Heart left ventricle (tissue), 16 donors: Measurements from ENCODE around the gene SMAD9. TPM values are rescaled to one million over a fixed set of nuclear protein-coding genes. Genes with fewer than 3 reads are reported as not detected.

Source experiments
- ATAC-seq, 4 donors: fragments of 200-7000 bp; cut with Tn5 transposase; one replicate each; pipeline ENCODE4 v1.9.1; 2020 to 2022; ENCODE audit warnings: moderate library complexity in 4 of 4, mild to moderate bottlenecking in 3 of 4, moderate number of reproducible peaks in 1 of 4
- DNase-seq, 5 donors: peaks; one replicate each; pipeline ENCODE4 v3.0.0-alpha.2; 2020
- H3K27ac ChIP-seq, 12 donors: fragments of 200-600 bp; sonication (generic) in 4 of 12; one replicate each; pipeline versions ENCODE4 v1.5.0 to v1.8.0; 2016 to 2022; ENCODE audit warnings: mild to moderate bottlenecking in 2 of 12
- H3K27me3 ChIP-seq, 9 donors: fragments of 200-600 bp; sonication (generic) in 2 of 9; one replicate each; pipeline versions ENCODE4 v1.5.1 to v1.8.0; 2016 to 2022; ENCODE audit warnings: mild to moderate bottlenecking in 3 of 9
- H3K36me3 ChIP-seq, 9 donors: fragments of 200-600 bp; sonication (generic) in 2 of 9; one replicate each; pipeline versions ENCODE4 v1.5.0 to v1.8.0; 2018 to 2022; ENCODE audit warnings: mild to moderate bottlenecking in 2 of 9
- H3K4me1 ChIP-seq, 12 donors: fragments of 200-600 bp; sonication (generic) in 4 of 12; one replicate each; pipeline versions ENCODE4 v1.5.0 to v1.8.0; 2016 to 2022; ENCODE audit warnings: mild to moderate bottlenecking in 3 of 12
- H3K4me3 ChIP-seq, 12 donors: fragments of 200-600 bp; sonication (generic) in 4 of 12; one replicate each; pipeline versions ENCODE4 v1.5.0 to v1.8.0; 2017 to 2022; ENCODE audit warnings: mild to moderate bottlenecking in 9 of 12, moderate library complexity in 4 of 12
- H3K9me3 ChIP-seq, 12 donors: fragments of 200-600 bp; sonication (generic) in 4 of 12; one replicate each; pipeline versions ENCODE4 v1.5.0 to v1.8.0; 2016 to 2022; ENCODE audit warnings: mild to moderate bottlenecking in 1 of 12
- POLR2A ChIP-seq, 2 donors: fragments of 450-650 bp; IDR thresholded peaks; one replicate each; pipeline ENCODE4 v1.6.1; 2017; ENCODE audit warnings: antibody characterized with exemption in 2 of 2, mild to moderate bottlenecking in 2 of 2, moderate library complexity in 2 of 2
- WGBS, 4 donors: extraction: QIAGEN DNeasy Blood & Tissue Kit in 2 of 4; methylation state at CpG; one replicate each; pipeline versions ENCODE4 v1.1.5 to v1.1.7; 2013 to 2018; 5-methylcytosine and 5-hydroxymethylcytosine counted together
- intact Hi-C, 10 donors: fragments of 100-400 bp; cut with DNase I; formaldehyde crosslinking; loops; one replicate each; pipeline versions ENCODE4 v1.11.1 to v1.14.2; 2022
- long read RNA-seq, 3 donors: library from polyadenylated mRNA; unstranded; transcript quantifications; one replicate each; pipeline ENCODE4 v2.0.0, GENCODE V29; 2020 to 2021
- polyA plus RNA-seq, 2 donors: library from polyadenylated mRNA; stranded (reverse); fragments of 200-250 nt; gene quantifications; one replicate each; pipeline ENCODE4 v1.2.3, GENCODE V29; 2013
- total RNA-seq, 9 donors: library from RNA; depleted of rRNA in 2 of 9; stranded (reverse); fragments of >200 nt in 2 of 9; fragmentation: NEBNext Ultra II Directional in 3 of 9; extraction: Animal tissue kit (Norgen Biotek cat#: 25700) in 3 of 9; gene quantifications; one replicate each; pipeline versions ENCODE4 v1.1.0 to v1.2.4, GENCODE V29; 2016 to 2023
- TF ChIP-seq, protein P1 (sequence below), 12 donors: fragments of 200-600 bp; sonication (generic) in 4 of 12; IDR thresholded peaks; one replicate each; pipeline versions ENCODE4 v1.5.0 to v1.8.0; 2018 to 2022; ENCODE audit warnings: antibody characterized with exemption in 12 of 12, mild to moderate bottlenecking in 5 of 12
- donor health status: ischemic (EF 13 %, LVEDD 7.1; RV severe dilation, severe dysfunction).
- donor health status: healthy with polysubstance abuse.
- donor health status: DM: no; HTN: yes; CAD: no.
- donor health status: DM: no; HTN: no; CAD: no.
- donor health status: ischemic (EF 25% LVEDD 6.9; RV normal size, moderate dysfunction).
- donor health status: ischemic (EF 25% LVEDD 5.7; RV mildly dilated, moderate dysfunction).
- donor health status: healthy.
- donor health status: DM: yes; HTN: yes; CAD: no.
- donor health status: ischemic (EF 35%, LVEDD 5.7; RV mildly dilated, moderate dysfunction).
- donor health status: nonischemic (EF 11% LVEDD 7.7; RV severe dilation, severe dysfunction).
- donor health status: DM: yes; HTN: yes; CAD: no.
- donor health status: PGD.
- donor health status: ischemic (EF 29% LVEDD 5.4; RV normal size, mild dysfunction).
- donor health status: nonischemic (EF 23%, LVEDD 6.1; RV moderate dilation, normal function).

Gene SMAD9
- total RNA-seq = 10 to 100 TPM in 1 of 9 donors, 1 to 10 TPM in 8; 2.2 to 10.4 (median 4.9) TPM
- 1 to 10 TPM in 1 of 2 donors, under 1 TPM in 1; 0.91 to 2.1 TPM for polyA plus RNA-seq
- long read RNA-seq, donor 1, partial matches to known transcripts = 0 of 4 reads
- long read RNA-seq, donor 1, other reads (novel, unspliced or antisense) = 4 of 4 reads
- long read RNA-seq, donor 2, full-length matches to known transcripts = 1 of 5 reads
- long read RNA-seq, donor 2, partial matches to known transcripts = 2 of 5 reads
- long read RNA-seq, donor 2, other reads (novel, unspliced or antisense) = 2 of 5 reads
- long read RNA-seq, donor 3, full-length matches to known transcripts = 1 of 3 reads
- long read RNA-seq, donor 3, partial matches to known transcripts = 0 of 3 reads
- long read RNA-seq, donor 3, other reads (novel, unspliced or antisense) = 2 of 3 reads

DNA sequence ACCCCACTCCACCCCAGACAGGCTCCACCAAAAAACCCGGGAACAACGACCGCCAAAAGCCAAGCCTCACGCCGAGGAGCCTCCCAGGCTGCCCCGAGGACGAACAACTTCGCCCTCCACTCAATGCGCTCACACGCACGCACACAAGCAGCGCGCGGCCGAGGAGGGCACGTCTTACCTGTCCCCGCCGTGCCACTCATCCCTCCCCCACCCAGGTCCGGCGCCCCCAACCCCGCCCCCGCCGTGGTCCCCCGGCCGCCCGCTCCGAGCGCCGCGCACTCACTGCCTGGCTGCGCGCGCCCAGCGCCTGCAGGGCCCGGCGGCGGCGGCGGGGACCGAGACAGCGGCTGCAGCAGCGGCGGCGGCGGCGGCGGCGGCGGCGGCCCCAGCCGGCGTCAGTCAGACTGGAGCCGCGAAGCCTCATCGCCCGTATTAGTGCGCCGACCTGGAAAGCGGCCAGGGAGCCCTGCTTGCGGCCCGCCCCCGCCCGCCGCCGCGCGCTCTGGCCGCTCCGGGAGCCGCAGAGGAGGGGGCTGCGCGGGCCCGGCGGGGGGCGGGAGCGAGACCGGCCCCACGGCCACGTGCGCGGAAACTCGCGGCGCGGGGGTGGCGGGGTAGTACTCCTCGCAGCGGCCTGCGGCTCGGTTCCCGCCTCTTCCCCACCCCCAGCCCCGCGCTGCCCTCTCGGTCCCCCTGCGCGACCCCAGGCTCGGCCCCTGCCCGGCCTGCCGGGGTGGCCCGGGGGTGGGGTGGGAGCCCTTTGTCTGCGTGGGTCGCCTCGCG, at the start of gene SMAD9:
SMAD9 (minus strand) TSS at position 406 of the 783 bp plus-strand sequence. CDS start 40,549 bp downstream, outside the sequence.
- Histone ChIP-seq H3K9me3 (no peaks in the 10 kb centered on the region), H3K27me3 (peaks cover 0 to 16% (median 0%) of the 10 kb centered on the region in 9 donors), H3K4me3 (peak within 1 kb of the TSS; percentile 49 to 85 (median 68)), H3K4me1 (peaks cover 0 to 27% (median 4%) of the 10 kb centered on the region in 12 donors), H3K36me3 (no peaks in the 10 kb centered on the region), H3K27ac (peak within 1 kb of the TSS; percentile 48 to 87 (median 62))
- ATAC-seq (peak; percentile 53 to 85 (median 80)), DNase-seq (peak; percentile 85 to 87 (median 86))
- TF ChIP-seq, protein P1, sequence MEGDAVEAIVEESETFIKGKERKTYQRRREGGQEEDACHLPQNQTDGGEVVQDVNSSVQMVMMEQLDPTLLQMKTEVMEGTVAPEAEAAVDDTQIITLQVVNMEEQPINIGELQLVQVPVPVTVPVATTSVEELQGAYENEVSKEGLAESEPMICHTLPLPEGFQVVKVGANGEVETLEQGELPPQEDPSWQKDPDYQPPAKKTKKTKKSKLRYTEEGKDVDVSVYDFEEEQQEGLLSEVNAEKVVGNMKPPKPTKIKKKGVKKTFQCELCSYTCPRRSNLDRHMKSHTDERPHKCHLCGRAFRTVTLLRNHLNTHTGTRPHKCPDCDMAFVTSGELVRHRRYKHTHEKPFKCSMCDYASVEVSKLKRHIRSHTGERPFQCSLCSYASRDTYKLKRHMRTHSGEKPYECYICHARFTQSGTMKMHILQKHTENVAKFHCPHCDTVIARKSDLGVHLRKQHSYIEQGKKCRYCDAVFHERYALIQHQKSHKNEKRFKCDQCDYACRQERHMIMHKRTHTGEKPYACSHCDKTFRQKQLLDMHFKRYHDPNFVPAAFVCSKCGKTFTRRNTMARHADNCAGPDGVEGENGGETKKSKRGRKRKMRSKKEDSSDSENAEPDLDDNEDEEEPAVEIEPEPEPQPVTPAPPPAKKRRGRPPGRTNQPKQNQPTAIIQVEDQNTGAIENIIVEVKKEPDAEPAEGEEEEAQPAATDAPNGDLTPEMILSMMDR (IDR thresholded peaks at IDR 0.05) = no peak
- peak in 1 of 2 donors; percentile 34 for TF ChIP-seq POLR2A (IDR thresholded peaks at IDR 0.05)
- WGBS, 4 donors = 0 to 4% (median 1%) methylated on average over 2 to 104 of the region's 104 CpGs
- intact Hi-C loops = loop anchor here in 4 of 10 donors (2.0 to 10.0 kb wide), 4 partner anchors 55 to 65 kb away; no protein-coding TSS in a partner anchor

DNA sequence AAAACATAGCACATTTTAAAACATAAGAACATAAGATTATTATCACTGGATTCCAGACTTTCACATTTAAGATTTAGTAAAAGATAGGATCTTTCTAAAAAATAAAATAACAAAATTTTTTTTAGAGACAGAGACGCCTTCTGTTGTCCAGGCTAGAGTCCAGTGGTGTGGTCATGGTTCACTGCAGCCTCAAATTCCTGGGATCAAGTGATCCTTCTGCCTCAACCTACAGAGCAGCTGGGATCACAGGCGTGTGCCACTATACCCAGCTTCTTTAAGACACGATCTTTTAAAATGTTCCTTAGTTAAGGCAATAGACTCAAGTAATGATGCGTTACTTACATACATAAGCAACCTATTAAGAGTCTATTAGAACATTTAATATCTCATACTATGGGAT, 46.4 kb upstream of the SMAD9 start:
- H3K4me3 ChIP-seq = no peak overlapping the region
- intact Hi-C loops = no loop called here
- TF ChIP-seq, protein P1 (IDR thresholded peaks at IDR 0.05) = no peak
- no peak for TF ChIP-seq POLR2A (IDR thresholded peaks at IDR 0.05)
- WGBS, 4 donors = 95 to 98% (median 97%) methylated on average over 4 of the region's 4 CpGs
- DNase-seq (no peak), ATAC-seq (no peak)
- H3K9me3 ChIP-seq = no peaks in the 10 kb centered on the region
- H3K27ac ChIP-seq = no peak overlapping the region
- peaks cover 0 to 100% (median 83%) of the 10 kb centered on the region in 9 donors for H3K36me3 ChIP-seq
- H3K4me1 ChIP-seq = no peaks in the 10 kb centered on the region
- H3K27me3 ChIP-seq = no peaks in the 10 kb centered on the region

DNA sequence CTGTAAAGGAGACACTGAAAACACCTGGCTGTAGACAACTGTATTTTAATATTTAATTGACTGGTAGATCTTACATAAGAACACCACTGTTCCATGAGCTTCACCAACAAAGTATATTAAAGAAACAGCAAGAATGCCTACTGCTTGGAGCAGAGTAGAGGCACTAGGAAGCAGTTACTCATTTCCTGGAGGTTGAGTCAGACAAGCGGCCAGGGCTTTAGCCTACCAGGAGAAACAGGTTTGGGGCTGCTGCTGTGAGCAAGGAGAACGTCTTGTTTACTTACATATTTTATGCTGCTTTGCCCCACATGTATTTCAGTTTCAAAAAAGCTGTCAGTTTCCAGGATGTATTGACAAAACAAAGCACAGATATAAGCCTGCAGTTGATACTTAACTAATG, 45.7 kb upstream of the SMAD9 start:
- Histone ChIP-seq H3K27ac (no peak overlapping the region), H3K27me3 (no peaks in the 10 kb centered on the region), H3K4me3 (no peak overlapping the region), H3K9me3 (no peaks in the 10 kb centered on the region), H3K4me1 (no peaks in the 10 kb centered on the region), H3K36me3 (peaks cover 0 to 100% (median 83%) of the 10 kb centered on the region in 9 donors)
- 69 to 89% (median 81%) methylated on average over 2 of the region's 2 CpGs for WGBS, 4 donors
- DNase-seq (no peak), ATAC-seq (no peak)
- TF ChIP-seq POLR2A (IDR thresholded peaks at IDR 0.05) = no peak
- TF ChIP-seq, protein P1 (IDR thresholded peaks at IDR 0.05) = no peak
- intact Hi-C loops = no loop called here
